H7 (cell line): ENCODE measurements around the gene GSTO2. TPM values are rescaled to one million over a fixed set of nuclear protein-coding genes. Genes with fewer than 3 reads are reported as not detected.
A peak's percentile ranks its signal among the peaks of the same experiment; 100 is the strongest.

ENCODE experiments used
- DNase-seq: peaks from one replicate; pipeline ENCODE4 v3.0.0; 2012
- H3K27me3 ChIP-seq: 2 replicates; pipeline ENCODE4 v1.6.0; 2011; ENCODE audit warnings: mild to moderate bottlenecking, low read length; ENCODE audit not compliant: control insufficient read depth, insufficient read depth
- H3K36me3 ChIP-seq: replicated peaks from 2 replicates; pipeline ENCODE4 v1.5.1; 2011; ENCODE audit warnings: low read length; ENCODE audit not compliant: control insufficient read depth, insufficient read depth
- H3K4me3 ChIP-seq: 2 replicates; pipeline ENCODE4 v1.5.1; 2011; ENCODE audit warnings: low read depth, mild to moderate bottlenecking, control low read depth, low read length, moderate library complexity; ENCODE audit not compliant: insufficient read depth
- total RNA-seq: library from RNA; depleted of rRNA; stranded (reverse); fragments of >200 nt; shearing (Covaris generic); gene quantifications from 2 replicates; pipeline ENCODE4 v1.2.3, GENCODE V29; 2014

GSTO2 gene
- total RNA-seq, 1 experiment from 2014 or later = 15.2 TPM

- Histone ChIP-seq H3K4me3 (no peak overlapping the region), H3K27me3 (no peaks in the 10 kb centered on the region), H3K36me3 (no peaks in the 10 kb centered on the region; the same call in 1 of the 2 replicates)
- peak; percentile 75 for DNase-seq
Observed at GRCh38 chr10:104327745-104328645, 59.0 kb downstream of the GSTO2 start.

DNA sequence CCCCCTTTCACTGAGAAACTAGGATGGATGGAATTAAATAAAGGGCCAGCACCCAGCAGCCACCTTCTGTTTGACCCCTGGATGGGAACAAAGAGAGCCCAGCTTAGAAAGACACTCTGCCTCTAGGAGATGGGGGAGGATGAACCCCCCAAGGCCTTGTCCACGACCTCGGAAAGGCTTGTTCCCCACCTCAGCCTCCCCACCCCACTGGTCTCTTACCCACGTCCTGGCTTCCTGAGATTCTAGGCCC is 59.6 kb downstream of the GSTO2 start:
- DNase-seq = no peak
- Histone ChIP-seq H3K4me3 (no peak overlapping the region), H3K36me3 (no peaks in the 10 kb centered on the region; the same call in 1 of the 2 replicates), H3K27me3 (no peaks in the 10 kb centered on the region)

DNA sequence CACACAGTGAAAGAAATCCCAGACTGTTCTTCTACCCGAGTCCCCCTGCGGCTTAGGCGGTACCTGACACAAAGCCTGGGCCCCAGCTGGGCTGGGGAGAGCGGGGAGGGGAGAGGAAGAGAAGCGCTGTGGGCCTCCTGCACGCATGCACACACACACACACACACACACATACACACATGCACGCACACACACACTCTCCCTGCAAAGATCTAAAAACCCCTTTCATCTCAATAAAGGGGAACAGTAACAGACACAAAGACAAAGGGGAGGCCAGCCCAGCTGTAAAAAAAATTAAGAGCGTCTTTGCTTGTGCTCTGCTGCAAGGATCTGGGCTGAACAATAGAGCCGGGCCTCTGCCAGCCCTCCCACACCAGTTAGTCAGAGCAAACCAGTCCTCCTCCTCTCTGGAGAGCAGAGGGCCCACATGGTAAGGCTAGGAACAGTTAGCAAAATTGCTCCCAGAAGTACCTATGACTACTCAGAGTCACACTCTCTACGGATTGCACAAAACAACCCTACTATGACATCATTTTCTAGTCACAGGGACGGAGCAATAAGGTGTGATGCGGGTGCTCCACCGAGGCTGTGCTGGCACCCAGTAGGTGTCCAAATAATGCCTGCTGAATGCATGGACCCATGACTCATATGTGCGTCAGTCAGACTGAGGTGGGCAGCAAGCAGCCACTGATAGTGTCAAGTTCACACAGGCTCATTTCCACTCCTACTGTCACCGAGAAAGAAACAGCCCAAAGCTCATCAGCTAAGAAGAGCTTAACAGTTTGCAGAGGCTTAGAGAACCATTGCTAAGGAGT is 60.1 kb downstream of the GSTO2 start:
- no peaks in the 10 kb centered on the region for H3K27me3 ChIP-seq
- H3K4me3 ChIP-seq = no peak overlapping the region
- peak; percentile 61 for DNase-seq

DNA sequence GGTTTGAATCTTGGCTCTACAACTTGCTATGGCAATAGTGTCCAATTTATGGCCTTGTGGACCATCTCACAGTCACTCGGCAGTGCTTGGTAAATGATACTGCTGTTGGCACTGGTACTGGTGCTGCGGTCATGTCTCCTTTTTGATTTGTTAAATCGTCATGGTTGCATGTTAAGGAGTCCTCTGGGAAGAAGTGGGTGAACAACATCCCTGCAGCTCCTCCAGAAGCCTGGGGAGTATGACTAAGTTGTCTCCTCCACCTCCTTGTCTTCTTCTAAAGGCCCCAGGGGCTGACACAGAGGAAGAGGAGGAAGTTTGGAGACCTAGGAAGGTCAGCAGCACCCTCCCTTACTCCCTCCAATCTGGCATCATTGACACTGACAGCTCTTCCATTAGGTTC is 60.8 kb downstream of the GSTO2 start:
- no peaks in the 10 kb centered on the region for H3K27me3 ChIP-seq
- no peak for DNase-seq
- no peaks in the 10 kb centered on the region for H3K36me3 ChIP-seq
- H3K4me3 ChIP-seq = no peak overlapping the region

More for the DNA sequence above, 60.1 kb downstream of the GSTO2 start:
- H3K36me3 ChIP-seq = no peaks in the 10 kb centered on the region

GRCh38 chr10:104330168-104331110 is 61.5 kb downstream of the GSTO2 start:
- H3K27me3 ChIP-seq = no peaks in the 10 kb centered on the region
- H3K36me3 ChIP-seq = no peaks in the 10 kb centered on the region
- no peak overlapping the region for H3K4me3 ChIP-seq
- peak; percentile 13 for DNase-seq

GRCh38 chr10:104331208-104331838 is 62.3 kb downstream of the GSTO2 start:
- DNase-seq = peak; percentile 65
- Histone ChIP-seq H3K4me3 (no peak overlapping the region), H3K36me3 (no peaks in the 10 kb centered on the region), H3K27me3 (no peaks in the 10 kb centered on the region)

GRCh38 chr10:104332243-104333031 is 63.5 kb downstream of the GSTO2 start:
- Histone ChIP-seq H3K27me3 (no peaks in the 10 kb centered on the region), H3K36me3 (no peaks in the 10 kb centered on the region), H3K4me3 (no peak overlapping the region)
- no peak for DNase-seq

DNA sequence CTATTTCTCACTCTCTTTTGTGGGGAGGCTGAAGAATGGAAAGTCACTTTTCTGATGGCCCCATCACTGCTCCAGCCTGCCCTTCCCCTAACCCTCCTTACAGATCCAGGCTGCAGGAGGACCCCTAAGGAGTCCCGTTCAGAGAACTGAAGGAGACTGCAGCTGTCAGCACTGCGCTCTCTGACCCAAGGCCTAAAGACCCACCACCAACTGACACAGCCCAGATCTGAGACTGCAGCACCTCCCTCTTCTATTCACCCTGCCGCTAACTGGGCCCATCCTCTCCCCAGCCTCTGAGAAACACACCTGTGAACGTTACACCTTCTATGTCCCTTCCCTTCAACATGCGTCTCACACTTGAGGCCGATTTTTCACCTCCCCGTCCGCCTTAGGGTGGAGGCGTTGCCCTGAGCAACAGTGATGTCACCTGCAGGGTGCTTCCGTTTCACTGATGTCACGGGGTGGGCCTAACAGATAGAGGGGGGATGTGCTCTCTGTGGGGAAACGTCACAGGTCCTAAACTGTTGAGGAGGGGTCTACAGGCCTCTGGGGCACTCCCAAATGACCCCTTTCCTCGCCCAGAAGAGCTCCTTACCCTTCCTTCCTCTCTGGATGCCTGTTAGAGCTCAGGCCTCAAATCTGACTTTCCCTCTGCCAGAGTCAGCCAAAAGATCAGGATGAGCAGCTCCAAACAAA is 64.2 kb downstream of the GSTO2 start:
- Histone ChIP-seq H3K4me3 (no peak overlapping the region), H3K36me3 (no peaks in the 10 kb centered on the region), H3K27me3 (no peaks in the 10 kb centered on the region)
- peak; percentile 34 for DNase-seq

DNA sequence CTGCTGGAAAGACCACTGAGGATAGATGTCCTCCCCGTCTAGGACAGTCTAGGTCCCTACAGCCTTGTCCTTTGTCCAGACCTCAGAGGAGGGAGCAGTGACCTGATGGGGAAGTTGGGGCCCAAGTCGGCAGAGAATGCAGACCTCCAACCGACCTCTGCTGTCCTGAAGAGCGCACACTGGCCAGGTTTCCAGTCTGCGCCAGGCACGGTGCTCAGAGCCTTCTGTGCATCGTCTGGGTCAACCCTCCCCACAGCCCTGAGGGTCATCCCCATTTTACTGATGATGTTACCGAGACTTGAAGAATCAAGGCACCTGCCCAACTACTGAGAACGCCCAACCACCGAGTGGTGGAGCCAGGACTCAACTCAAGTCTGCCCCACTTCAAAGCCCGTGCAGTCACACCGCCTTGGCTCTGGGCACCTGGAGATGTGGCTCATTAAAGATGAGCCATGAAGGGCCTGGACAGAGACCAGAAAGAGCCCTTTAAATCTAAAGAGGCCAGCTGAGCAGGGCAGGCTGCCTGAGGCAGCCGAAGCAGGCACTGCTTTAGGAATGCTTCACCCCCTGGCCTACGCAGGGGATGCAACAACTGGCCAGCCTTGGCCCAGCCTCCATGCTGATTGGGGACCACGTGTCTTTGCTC is 64.9 kb downstream of the GSTO2 start:
- Histone ChIP-seq H3K4me3 (no peak overlapping the region), H3K36me3 (no peaks in the 10 kb centered on the region), H3K27me3 (no peaks in the 10 kb centered on the region)
- DNase-seq = peak; percentile 14

GRCh38 chr10:104334561-104334960 is 65.6 kb downstream of the GSTO2 start:
- no peaks in the 10 kb centered on the region; the same call in 1 of the 2 replicates for H3K27me3 ChIP-seq
- no peaks in the 10 kb centered on the region for H3K36me3 ChIP-seq
- no peak for DNase-seq
- no peak overlapping the region for H3K4me3 ChIP-seq

- DNase-seq = no peak
- Histone ChIP-seq H3K27me3 (no peaks in the 10 kb centered on the region; the same call in 1 of the 2 replicates), H3K36me3 (no peaks in the 10 kb centered on the region), H3K4me3 (no peak overlapping the region)
Observed at GRCh38 chr10:104334965-104335650, 66.1 kb downstream of the GSTO2 start.

GRCh38 chr10:104336821-104337467 is 68.0 kb downstream of the GSTO2 start:
- Histone ChIP-seq H3K4me3 (peak overlapping the region; percentile 94), H3K36me3 (no peaks in the 10 kb centered on the region), H3K27me3 (no peaks in the 10 kb centered on the region; the same call in 1 of the 2 replicates)
- DNase-seq = peak; percentile 33
